ENCODE results near the gene JUN. TPM values are rescaled to one million over a fixed set of nuclear protein-coding genes. Genes with fewer than 3 reads are reported as not detected.
"Not testable (repeated sequence)": the region's sequence is repeated elsewhere in the genome, so short reads cannot be mapped to it uniquely, and the experiment has no call there.

The JUN gene
- total RNA-seq, 1 experiment from 2014 or later: 165 TPM

DNA sequence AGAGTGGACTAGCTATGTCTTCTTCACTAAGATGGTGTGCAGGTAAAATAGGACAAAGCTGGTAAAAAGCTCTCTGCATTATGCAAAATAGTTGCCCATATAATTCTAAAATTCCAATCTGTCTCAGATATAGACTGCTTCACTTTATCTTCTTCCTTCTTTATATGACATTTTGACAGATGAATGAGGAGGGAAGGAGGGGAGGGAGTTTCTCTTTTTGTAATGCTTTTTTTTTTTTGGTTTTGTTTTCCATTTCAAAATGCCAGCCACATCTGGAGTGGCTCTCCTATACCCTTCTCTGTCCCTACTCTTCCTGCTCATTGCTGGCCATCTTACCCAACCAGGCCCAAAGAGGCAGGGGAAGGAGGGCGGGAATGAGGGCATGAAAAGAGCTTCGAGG, 24.2 kb upstream of the JUN start:
- DNase-seq (ENCODE audit: low read depth): no peak

DNA sequence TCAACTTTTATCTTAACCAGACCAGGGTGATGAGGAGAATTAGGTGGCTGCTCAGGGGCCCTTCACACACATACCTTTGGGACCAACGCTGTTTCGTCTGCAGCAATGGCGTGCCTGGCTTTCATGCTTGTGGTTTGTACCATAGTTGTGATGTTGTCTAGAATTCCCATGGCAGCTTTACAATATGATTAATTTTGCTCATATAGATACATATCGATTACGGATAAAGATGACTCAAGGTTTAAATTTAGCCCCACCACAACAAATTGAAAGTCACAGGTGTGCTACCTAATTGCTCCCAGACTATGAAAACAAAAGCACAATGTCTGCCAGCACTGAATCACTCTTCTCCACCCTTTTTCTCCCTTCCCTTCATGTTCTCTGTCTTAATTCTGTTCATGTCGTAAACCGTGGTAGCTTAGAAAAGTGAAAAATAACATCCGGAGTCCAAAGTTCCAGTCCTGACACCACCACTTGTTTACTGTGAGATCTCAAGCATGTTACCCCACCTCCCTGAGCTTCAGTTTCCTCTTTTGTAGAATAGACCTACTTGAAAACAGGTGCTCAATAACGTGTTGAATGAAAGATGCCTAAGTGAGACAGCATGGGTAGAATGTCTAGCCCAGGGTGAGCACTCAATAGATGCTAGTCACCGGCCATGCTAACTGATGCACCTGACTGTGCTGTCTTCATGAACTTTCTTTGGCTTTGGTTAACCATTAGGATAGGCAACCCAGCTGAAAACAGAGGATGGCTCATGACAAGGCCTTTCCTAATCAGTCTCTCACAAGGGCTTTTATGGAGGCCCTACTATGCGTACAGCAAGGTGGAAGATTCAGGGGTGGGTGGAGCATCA, 22.1 kb upstream of the JUN start:
- DNase-seq (ENCODE audit: low read depth): no peak

DNA sequence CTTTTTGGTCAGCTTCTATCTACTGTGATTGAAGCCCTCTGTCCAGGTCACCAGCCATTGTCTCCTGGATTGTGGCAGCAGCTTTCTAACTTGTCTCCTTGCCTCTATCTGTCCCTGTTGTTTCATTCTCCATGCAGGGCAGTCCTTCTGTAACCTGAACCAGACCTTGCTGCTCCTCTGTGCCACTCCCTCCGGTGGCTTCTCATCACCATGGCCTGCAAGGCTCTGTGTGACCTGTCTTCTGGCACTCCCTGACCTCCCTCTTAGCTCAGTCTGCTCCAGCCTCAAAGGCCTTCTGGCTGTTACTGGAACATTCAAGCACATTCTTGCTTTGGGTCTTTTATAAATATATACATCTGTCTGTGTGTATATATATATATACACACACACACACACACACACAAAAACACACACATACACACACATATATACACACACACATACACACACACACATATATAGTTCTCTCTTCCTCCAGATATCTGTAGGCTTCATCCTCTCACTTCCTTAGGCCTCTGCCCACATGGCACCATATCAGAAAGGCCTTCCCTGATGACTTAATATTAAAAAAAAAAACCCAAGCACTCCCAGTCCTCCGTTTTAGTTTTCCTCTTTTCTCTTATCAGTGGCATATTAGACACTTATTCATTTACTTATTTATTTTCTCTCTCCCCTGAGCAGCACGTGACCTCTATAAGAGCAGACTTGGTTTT, 21.2 kb upstream of the JUN start:
- DNase-seq (ENCODE audit: low read depth): no peak

GRCh38 chr1:58803858-58804257, 20.0 kb upstream of the JUN start:
- no peak for DNase-seq (ENCODE audit: low read depth)

- no peak for DNase-seq (ENCODE audit: low read depth)
Observed at GRCh38 chr1:58802640-58803399, 19.0 kb upstream of the JUN start.

- not testable (repeated sequence) for DNase-seq (ENCODE audit: low read depth)
Observed at GRCh38 chr1:58801286-58801685, 17.4 kb upstream of the JUN start.

GRCh38 chr1:58799650-58800049, 15.8 kb upstream of the JUN start:
- DNase-seq (ENCODE audit: low read depth): no peak

DNA sequence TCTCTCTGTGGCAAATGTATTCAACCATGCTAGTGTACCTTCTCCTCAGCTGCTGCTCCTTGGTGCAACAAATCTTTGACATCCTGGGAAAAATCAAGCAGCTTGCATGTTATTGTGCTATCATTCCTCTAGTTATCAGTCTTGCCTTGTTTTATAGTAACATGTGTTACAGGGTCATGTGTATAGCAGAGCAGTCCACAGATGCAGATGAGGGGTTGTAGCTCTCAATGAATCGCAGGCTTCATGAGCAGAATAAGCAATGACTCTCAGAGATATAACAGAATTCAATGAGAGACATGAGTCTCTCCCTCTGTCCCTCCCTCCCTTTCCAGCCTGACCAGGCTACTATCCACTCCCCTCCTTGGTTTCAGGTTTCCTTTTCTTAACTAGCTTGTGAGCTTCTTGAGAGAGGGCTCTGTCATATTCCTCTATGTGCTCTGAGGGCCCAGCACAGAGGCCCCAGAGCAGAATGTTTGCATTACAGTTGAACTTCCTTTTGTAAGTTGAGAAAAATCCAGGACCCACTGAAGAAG, 15.1 kb upstream of the JUN start:
- no peak for DNase-seq (ENCODE audit: low read depth)

- DNase-seq (ENCODE audit: low read depth): no peak
Observed at GRCh38 chr1:58796416-58796815, 12.6 kb upstream of the JUN start.

- no peak for DNase-seq (ENCODE audit: low read depth)
Observed at GRCh38 chr1:58794585-58794984, 10.7 kb upstream of the JUN start.

DNA sequence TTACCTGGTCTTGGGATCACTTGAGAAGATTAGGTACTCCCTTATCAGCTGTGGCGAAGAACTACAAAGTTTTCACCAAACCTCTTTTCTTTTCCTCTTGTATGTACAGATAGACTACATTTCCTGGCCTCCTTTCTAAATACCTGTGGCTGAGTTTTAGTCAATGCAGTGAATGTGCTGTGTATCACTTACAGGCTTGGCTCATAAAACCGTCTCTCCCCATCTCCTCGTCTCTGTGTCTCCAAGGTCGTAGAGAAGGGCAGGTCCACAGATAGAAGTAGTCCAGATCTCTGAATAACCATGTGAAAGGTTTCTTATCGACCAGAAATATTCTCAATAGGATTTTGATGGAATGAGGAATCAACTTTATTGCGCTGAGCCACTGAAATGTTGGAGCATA, 9.0 kb upstream of the JUN start:
- no peak for DNase-seq (ENCODE audit: low read depth)

GRCh38 chr1:58791106-58791505, 7.3 kb upstream of the JUN start:
- DNase-seq (ENCODE audit: low read depth): no peak

GRCh38 chr1:58789996-58790660, 6.3 kb upstream of the JUN start:
- no peak for DNase-seq (ENCODE audit: low read depth)

DNA sequence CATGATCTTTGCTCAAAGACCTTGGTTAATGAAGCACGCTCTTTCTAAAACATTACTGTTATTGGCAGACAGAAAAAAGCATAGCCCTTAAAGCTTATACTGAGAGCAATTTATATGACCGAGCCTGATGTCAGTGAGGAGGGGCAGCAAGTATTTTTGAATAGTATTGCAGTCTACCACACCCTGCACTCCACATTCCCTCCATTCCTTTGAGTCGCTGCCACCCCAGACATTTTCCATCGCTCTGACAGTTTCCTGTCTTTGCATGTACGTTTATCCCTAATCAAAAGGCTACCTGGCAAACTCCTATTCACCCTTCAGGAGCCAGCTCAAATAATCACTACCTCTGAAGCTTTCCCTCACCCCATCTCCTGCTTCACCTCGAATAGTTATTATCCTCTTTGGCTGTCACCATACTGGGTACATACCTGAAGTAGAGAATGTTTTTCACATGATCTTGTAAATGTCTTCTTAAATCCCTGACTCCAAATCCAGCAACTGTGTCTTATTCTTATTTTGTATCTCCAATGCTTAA, 5.5 kb upstream of the JUN start:
- DNase-seq (ENCODE audit: low read depth): no peak

GRCh38 chr1:58788259-58788658, 4.4 kb upstream of the JUN start:
- DNase-seq (ENCODE audit: low read depth): no peak

DNA sequence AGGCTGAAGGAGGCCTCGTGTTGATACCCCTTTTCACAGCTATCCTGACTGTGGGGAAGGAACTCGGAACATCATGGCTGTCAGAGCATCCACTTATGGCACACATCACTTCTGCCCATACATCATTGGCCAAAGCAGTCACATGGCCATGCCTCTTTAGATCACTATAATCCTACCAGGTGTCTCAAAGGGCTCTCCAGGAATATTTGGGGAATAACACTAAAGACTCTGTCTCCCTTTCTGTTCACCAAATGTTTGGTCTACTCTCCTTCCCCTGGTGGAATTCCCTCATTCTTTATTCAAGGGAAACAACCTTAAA, 3.0 kb upstream of the JUN start:
- no peak for DNase-seq (ENCODE audit: low read depth)

DNA sequence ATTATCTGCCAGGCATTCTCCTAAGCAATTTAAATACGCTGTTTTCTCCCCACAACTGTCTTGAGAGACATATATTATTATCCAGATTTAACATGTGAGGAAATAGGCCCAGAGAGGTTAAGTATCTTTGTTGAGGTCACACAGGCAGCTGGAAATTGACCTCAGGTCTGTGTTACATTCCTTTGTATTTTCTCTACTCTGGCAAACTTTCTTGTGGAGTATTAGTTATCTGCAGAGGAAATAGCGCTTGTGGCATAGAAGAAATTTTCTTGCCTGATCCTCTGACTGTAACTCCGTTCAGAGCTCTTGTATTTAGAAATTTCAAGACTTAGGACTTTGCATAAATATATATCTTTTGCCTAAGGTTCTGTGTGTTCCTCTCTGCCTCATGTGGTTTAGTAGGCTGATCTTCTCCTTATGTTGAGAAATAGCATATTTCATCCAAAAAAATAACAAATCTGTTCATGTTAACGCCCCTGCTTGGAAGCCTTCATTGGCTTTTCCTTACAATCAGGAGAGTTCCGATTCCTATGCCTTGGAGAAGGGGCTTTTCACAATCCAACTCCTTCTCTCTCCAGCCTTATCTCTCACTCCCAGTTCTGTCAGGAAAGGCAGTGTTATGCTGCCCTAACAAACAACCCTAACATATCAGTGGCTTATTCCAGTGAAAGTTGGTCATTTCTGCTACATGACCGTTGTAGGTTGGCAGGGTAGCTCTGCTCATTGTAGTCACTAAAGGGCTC, 2.5 kb upstream of the JUN start:
- no peak for DNase-seq (ENCODE audit: low read depth)

DNA sequence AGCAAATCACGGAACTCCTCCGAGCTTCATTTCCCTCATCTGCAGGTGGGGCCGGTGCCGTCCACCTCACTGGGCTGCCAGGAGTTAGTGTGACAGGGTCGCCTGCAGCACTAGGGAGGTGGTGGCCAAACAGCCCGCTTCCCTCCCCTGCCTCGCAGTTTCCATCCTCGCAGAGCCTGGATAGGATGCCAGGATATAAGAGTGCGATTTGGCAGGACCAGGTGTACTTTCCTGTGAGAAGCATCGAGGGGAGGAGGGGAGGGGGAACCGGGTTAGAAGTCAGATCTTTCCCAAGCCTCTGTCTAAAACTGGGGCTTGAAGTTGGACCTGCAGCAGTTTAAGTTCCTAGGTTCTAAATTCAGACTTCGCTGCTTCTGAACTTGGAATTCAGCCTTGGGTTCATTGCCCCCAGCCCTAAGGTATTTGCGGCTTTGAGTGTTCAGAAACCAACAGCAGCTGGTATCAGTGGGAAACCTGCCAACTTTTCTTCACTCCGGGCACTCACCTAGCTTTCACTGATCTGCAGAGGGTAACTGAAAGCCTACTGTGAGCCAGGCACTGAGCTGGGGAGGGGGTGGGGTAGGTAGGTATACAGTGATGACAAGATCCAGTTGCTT, 1.7 kb upstream of the JUN start:
- peak; percentile 73 for DNase-seq (ENCODE audit: low read depth)

- DNase-seq (ENCODE audit: low read depth): peak; percentile 90
Observed at GRCh38 chr1:58784758-58785441, 1.1 kb upstream of the JUN start.
